Measurements from ENCODE around the gene ARL2.
A peak's percentile ranks its signal among the peaks of the same experiment; 100 is the strongest.
"Not testable (repeated sequence)": the region's sequence is repeated elsewhere in the genome, so short reads cannot be mapped to it uniquely, and the experiment has no call there.

Gene ARL2

GRCh38 chr11:65013888-65014725 lies at the start of gene ARL2:
ARL2 (plus strand) TSS chr11:65014160; CDS start chr11:65014208, 48 bp downstream.
- DNase-seq, result peak; percentile 55

- no peak for DNase-seq
These were observed 46.6 kb upstream of the ARL2 start for GRCh38 chr11:64967375-64967774.

- DNase-seq, result peak; percentile 13
These were observed 44.8 kb upstream of the ARL2 start for GRCh38 chr11:64969209-64969608.

GRCh38 chr11:64970731-64971151 lies 43.2 kb upstream of the ARL2 start:
- DNase-seq, result peak; percentile 2

GRCh38 chr11:64971421-64972233 lies 42.3 kb upstream of the ARL2 start, which contains the start of gene MAJIN:
MAJIN (minus strand) TSS chr11:64972108; CDS start chr11:64959405, 12,703 bp downstream.
- DNase-seq, result peak; percentile 6

GRCh38 chr11:64974124-64974523 lies 39.8 kb upstream of the ARL2 start:
- DNase-seq, result no peak

GRCh38 chr11:64976651-64977050 lies 37.3 kb upstream of the ARL2 start:
- DNase-seq, result no peak

- DNase-seq, result not testable (repeated sequence)
These were observed 30.6 kb upstream of the ARL2 start for GRCh38 chr11:64983339-64983738.

GRCh38 chr11:64987998-64988854 lies 25.7 kb upstream of the ARL2 start:
- DNase-seq, result no peak

- DNase-seq, result no peak
These were observed 24.5 kb upstream of the ARL2 start for GRCh38 chr11:64989416-64989815.

GRCh38 chr11:64990222-64990923 lies 23.6 kb upstream of the ARL2 start:
- DNase-seq, result no peak

- no peak for DNase-seq
These were observed 19.6 kb upstream of the ARL2 start for GRCh38 chr11:64994318-64994717.

- DNase-seq, result no peak
These were observed 17.6 kb upstream of the ARL2 start for GRCh38 chr11:64996327-64996709.

GRCh38 chr11:64996710-64997380 lies 17.1 kb upstream of the ARL2 start, which contains the start of gene BATF2:
BATF2 (minus strand) TSS chr11:64996971; CDS start chr11:64996914, 57 bp downstream.
- peak; percentile 2 for DNase-seq

GRCh38 chr11:64998141-64998540 lies 15.8 kb upstream of the ARL2 start:
- DNase-seq, result no peak

- peak; percentile 25 for DNase-seq
These were observed 15.1 kb upstream of the ARL2 start for GRCh38 chr11:64998690-64999431.

- DNase-seq, result no peak
These were observed 14.5 kb upstream of the ARL2 start for GRCh38 chr11:64999478-64999877.

- DNase-seq, result no peak
These were observed 11.3 kb upstream of the ARL2 start for GRCh38 chr11:65002706-65003105.

- no peak for DNase-seq
These were observed 10.7 kb upstream of the ARL2 start for GRCh38 chr11:65003282-65003681.

- not testable (repeated sequence) for DNase-seq
These were observed 10.0 kb upstream of the ARL2 start for GRCh38 chr11:65003968-65004367.

- no peak for DNase-seq
These were observed 5.9 kb upstream of the ARL2 start for GRCh38 chr11:65008016-65008415.

All from kidney glomerular epithelial cell (primary cell).